Stimulated activated CD8-positive, alpha-beta memory T cell treated with anti-CD3 and anti-CD28 coated beads, Interleukin-2, amount 100 ng/mL, for 48 hours (primary cell): ENCODE results near the gene DLGAP1.

Experiments
- DNase-seq, 2 donors: peaks; one replicate each; pipeline ENCODE4 v3.0.0-alpha.2; 2020; ENCODE audit warnings: low read depth in 2 of 2

Gene DLGAP1

DNA sequence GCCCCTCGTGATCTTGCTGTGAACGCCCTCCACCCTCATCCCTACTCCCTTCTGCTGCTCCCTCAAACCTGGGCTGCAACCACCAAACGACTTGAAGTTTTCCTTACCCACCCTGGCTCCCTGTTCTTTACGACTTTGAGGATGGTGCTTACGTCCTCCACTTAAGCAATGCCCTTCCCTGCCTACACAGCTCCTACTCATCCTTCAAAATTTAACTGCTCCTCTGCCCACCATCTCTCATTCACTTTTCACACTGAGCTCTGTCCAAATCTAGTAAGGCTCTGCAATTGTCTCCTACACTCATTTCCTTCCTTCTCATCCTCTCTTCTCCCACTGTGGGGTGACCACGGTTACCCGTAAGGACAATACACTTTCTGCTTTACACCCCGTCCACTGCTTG lies 554.1 kb downstream of the DLGAP1 start:
- no peak for DNase-seq

- DNase-seq = no peak
These were observed 554.8 kb downstream of the DLGAP1 start for GRCh38 chr18:3900327-3900726.

- DNase-seq = no peak
These were observed 556.1 kb downstream of the DLGAP1 start for GRCh38 chr18:3898861-3899613.

- no peak for DNase-seq
These were observed 563.0 kb downstream of the DLGAP1 start for GRCh38 chr18:3892152-3892551.

GRCh38 chr18:3891245-3891644 lies 563.9 kb downstream of the DLGAP1 start:
- DNase-seq = no peak

DNA sequence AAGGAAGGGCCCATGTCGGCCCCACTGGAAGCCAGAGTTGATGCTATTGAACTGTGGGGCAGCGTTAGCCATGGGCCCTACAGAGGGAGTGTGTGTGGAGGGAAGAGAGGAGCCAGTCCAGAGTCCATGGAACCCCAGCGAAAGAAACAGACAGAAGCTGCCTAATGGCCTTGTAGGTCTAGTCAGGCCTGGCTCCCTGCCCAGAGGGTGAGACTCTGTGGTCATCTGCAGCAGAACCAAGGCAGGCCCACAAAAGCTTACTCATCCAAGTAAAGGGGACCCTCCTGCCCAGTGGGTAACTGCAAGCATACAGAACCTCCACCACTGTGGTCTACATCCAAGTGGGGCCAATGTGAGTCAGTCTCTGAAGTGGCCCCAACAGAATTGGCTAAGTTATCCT lies 565.3 kb downstream of the DLGAP1 start:
- DNase-seq = no peak

DNA sequence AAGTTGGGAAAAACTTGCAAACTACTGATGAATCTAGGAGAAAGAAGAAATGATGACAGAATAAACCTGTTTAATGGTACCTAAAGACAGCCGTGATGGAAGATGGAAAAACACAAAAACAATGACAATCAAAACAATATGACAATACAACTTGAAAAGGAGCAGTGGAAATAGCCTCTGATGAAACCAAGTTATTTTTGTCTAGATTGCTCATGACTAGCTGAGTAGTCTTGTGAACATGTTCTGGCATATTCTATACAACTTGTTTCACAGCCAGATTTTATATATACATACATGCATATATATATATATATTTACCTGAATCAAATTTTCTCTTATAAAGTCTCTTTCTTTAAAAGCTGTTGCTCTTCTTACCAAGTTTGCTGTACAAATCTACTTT lies 566.0 kb downstream of the DLGAP1 start:
- no peak for DNase-seq

DNA sequence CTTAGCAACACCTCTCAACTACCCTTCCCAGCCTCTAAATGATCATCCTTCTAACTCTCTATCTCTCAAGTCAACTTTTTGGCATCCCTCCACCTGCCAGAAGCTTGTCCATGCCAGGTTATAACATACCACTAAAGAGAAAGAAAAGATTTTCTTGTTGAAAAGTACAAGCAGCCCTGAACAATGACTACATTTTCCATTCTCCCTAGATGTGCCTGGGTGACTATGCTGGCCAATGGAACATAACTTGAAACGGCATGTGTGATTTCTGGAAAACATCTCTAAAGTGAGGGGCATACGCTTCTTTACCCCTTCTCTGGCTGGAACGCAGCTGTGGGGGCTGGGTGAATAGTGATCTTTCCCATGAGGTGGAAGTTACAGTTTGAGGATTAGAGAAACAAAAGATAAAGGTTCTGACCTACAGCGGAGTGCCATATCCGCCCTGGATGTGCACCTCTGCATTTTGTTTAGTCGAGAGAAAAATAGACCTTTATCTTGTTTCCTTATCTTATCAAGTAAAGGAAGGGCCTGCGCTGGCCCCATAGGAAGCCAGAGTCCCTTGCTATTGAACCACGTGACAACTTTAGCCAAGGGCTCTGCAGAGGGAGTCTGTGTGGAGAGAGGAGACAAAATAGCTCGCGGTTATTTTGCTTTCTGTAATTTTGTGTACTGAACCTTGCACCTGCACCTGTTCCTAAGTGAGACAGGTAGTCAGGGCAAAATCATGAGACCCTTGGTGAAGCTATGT lies 568.4 kb downstream of the DLGAP1 start:
- no peak for DNase-seq

DNA sequence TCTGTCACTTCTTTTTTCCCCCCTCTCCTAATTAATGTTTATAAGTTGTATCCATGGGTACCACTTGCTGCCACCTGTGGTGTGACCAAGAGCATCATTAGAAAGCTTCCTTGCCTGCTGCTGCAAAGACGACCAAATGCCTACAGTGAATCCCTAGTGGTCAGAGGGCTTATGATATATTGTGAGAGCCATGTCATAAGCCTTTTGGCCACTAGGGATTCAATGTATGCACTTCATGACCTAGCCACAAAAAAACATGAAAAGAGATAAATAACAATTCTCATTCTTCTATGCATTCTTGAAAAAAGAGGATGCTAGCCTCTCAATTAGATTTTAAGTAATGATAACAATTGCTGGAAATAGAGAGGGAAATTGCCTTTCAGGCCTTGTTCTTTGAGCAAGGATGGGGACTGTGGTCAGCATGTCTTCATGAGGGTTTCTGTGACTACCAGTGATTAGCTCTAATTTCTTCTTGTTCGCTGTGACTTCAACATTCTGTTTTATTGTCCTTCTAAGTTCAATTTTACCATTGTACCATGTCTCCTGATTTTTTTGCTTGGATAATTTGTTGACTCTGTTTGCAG lies 569.8 kb downstream of the DLGAP1 start:
- DNase-seq = no peak

DNA sequence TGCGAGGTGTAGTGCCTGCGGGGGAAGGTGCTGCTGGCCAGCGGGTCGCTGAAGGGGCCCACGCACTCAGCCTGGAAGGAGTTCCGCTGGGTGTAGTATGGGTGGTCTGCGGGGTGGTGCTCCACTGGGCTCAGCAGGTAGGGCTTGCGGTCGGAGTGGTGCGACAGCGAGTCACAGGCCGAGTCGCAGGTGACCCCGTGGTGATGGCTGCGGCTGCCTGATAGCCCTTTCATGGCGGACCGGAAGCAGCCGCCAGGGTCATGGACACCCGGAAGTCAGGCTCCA lies 575.3 kb downstream of the DLGAP1 start:
- DNase-seq = no peak

DNA sequence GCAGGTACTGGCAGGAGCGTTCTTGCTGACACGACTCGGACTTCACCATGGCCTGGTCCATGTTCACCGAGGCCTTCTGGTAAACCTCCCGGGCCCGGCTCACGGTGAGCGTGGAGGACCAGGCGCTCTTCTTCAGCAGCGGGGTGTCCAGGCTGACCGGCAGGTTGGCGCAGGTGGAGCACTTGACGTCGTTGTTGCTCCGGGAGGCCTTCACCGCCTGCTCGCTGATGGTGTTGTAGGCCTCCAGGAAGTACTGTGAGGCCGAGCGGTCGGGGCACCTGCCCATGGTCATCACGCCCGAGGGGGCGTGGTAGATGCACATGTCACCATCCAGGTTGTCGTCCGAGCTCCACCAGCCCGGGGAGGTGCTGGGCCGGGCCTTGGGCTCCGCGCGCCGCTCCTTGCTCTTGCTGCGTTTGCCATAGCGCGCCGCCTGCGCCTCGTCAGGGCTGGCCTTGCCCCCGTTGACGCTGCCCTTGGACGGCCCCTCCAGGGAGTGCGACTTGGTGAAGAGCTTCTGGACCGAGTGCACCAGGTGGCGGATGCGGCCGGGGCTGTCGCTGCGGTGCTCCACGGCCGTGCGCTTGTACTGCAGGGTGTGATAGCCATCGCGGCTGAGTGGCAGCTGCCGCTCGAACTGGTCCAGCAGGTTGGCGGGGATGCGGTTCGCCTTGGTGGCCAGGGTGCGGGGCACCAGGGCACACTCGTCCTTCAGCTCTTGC lies 575.8 kb downstream of the DLGAP1 start:
- no peak for DNase-seq

DNA sequence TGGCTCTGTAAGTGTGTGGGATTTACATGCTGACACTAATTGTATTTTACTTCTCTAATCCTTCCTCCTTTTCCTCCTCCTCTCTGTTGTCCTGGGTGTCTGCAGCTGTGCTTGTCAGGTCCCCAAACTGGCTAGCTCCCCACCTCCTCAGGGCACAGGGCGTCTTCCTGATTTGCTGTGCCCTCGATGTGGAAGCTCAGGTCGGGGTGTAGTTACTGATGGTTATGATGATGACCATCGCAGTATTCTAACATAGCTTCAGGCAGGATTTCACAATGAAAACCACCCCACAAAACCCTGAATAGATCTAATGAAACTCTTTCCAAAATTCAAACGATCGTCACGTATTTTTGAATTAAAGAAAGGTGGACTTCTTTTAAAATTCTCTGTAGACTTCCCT lies 576.7 kb downstream of the DLGAP1 start:
- DNase-seq = no peak

GRCh38 chr18:3877678-3878077 lies 577.4 kb downstream of the DLGAP1 start:
- no peak for DNase-seq

DNA sequence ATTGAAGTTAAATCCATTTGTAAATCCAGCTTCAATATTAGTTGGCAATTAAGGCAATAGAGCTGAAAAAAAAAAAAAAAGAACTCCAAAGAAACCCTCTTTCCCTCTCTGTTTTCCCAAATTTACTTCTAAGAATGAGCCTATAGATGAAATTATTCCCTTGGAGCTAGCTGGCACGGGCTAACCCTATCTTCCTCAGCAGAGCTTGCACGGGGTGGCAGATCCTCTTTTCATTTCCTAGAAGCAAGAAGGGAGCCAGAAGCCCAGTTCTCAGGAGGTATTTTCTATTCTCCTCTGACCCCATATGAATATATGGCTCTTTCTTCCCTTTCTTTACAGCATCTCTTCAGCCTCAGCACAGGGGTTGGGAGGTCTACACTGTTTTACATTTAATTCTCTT lies 579.1 kb downstream of the DLGAP1 start:
- no peak for DNase-seq

DNA sequence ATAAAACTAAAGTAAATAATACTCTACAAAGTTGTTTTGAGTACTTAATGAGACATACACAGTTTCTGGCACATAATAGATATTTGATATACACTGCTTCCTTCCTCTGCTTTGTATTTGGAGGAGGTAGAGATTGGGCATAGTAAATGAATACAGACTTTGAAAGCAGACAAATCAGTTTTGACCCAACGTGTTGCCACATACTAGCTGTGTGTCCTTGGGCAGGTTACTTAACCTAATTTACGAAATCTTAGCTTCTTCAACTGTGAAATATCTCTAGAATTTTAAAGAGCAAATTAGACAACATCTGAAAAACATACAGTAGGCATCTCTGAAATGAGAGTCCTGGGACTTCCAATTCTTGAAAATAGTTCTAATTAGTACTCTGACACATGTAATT lies 579.7 kb downstream of the DLGAP1 start:
- no peak for DNase-seq

GRCh38 chr18:3874581-3874980 lies 580.5 kb downstream of the DLGAP1 start:
- no peak for DNase-seq

DNA sequence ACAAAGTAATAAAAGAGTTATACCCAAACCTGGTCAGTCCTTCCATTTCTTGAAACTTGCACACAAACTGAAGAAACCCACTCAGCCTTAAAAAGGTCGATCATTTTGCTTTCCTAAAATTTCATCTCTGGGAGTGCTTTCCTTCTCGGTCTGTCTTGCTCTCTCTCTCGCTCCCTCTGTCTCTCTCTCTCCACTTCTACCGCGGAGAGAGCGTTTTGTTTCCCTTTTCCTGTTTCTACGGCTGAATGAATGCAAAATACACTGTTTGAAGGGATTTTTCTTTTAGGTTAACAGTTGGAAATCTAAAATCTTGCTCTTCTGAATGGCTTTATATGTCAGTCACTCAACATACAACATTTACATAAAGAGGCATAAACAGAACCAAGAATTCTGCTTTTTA lies 581.0 kb downstream of the DLGAP1 start:
- DNase-seq = no peak

DNA sequence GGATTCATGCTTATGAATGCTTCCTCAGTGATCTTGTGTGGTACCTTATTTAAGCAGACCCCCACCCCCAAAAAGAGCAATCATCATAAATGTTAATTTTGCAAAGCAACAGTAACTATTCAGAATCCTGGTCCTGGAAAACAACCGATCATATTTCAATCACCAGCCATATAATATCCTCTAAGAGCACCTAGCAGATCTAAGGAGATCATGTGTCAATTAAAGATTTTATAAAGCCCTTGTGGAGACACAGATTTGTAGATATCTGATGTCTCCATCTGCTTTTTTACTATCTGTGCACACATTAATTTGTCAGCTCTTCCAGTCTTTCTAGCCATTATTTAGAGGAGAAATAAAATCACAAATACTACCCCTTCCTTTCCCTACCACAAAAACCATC lies 581.4 kb downstream of the DLGAP1 start:
- no peak for DNase-seq

DNA sequence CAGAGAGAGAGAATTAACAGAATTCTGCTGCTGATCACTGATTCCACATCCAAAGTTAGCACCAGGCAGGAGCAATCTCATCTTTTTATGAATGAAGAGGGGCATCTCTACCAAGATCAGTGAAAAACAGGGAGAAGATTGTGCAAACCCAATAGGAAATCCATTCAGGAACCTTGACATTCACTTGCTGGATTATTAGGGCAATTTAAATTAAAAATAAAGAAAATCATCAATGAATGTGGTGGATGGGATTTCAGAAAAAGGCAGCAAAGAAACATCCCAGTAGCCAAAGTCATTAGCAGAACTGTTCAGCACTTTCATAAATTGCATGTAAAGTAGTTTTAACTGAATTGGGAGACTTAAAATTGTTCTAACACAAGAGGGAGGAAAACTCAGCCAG lies 581.9 kb downstream of the DLGAP1 start:
- DNase-seq = no peak

- no peak for DNase-seq
These were observed 582.5 kb downstream of the DLGAP1 start for GRCh38 chr18:3872641-3873040.

DNA sequence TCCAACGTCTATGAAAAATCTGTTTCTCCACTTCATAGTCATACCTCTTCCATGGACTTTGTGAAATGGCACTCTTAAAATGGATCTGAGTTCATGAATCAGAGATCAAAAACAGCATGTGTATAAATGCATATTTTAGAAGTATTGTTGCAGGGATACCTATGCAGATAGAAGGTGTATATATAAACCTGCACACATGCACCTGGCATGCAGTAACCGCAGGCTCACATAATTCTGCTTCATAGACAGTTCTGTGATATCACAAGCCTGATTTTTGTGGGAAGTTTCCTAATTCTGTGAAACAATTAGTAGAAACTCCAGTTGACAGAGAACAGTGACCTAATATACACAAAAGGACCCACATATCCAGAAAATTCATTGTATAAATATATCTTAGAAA lies 583.4 kb downstream of the DLGAP1 start:
- DNase-seq = no peak

- DNase-seq = no peak
These were observed 584.2 kb downstream of the DLGAP1 start for GRCh38 chr18:3870914-3871313.

- no peak for DNase-seq
These were observed 585.3 kb downstream of the DLGAP1 start for GRCh38 chr18:3869848-3870247.
